ENCODE results near the gene FSD1. TPM values are rescaled to one million over a fixed set of nuclear protein-coding genes. Genes with fewer than 3 reads are reported as not detected.

FSD1 gene
- total and polyA plus RNA-seq, 9 of the 15 experiments (the other 6 are each of a cell fraction or from before 2014, with no cell fraction given), result 0.11 to 1.9 (median 0.94) TPM; not detected in 1

DNA sequence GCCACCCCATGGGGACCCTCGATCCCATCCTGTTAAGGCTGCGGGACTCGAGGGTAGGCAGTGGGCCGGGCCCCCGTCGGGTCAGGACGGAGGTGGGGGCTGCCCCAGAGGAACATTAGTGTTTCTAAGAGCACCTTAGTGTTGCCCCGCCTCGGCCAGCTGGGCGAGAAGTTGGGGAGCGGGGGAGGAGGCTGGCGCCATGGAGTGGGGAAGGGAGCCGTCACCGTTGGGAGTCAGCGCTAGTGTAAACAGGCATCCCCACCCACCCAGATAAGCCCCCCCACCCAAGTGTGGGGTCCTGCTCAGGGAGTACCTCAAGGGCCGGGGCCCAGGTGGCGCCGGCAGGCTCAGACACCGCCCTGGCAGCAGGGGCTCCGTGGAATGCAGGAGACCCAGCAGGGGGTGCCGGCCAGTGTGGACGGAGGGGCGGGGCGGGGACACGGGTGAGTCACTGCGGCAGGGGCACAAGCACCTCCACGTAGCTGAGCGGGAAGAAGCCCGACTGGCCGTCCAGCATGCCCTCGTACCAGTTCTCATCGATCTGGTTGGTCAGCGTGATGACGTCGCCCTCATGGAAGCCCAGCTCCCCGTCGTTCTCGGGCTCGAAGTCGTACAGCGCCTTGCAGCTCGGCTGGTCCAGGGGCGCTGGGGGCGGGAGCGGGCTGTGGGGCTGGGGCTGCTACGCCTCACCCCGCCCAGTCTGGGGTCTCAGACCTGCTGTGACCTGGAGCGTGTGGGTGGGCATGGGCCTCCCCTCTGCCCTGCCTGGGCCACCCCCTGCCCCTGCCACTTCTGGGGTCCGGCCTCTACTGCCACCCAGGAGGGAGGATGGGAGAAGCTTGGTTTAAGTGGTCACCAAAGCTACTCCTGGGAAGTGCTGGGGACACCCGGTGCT lies 57.0 kb downstream of the FSD1 start (continued):
- TF ChIP-seq ZNF318 (IDR thresholded peaks at IDR 0.05; ENCODE audit: borderline replicate concordance in 1 of 2, low read depth in 1 of 2) (no peak), ZNF780A (CRISPR knock-in tag; IDR thresholded peaks at IDR 0.05) (no peak), ZNF133 (CRISPR knock-in tag; IDR thresholded peaks at IDR 0.05) (no peak), HNRNPH1 (optimal IDR thresholded peaks at IDR 0.05; ENCODE audit: low read depth, low read length) (no peak), USF1 (CRISPR knock-in tag; IDR thresholded peaks at IDR 0.05) (no peak), PRPF4 (IDR thresholded peaks at IDR 0.05; ENCODE audit: insufficient read depth, low read depth, low read length, poor library complexity, severe bottlenecking) (no peak), ELF1 (tag; IDR thresholded peaks at IDR 0.05) (no peak), CREM (IDR thresholded peaks at IDR 0.05; ENCODE audit: low read depth) (no peak), MNT (conservative IDR thresholded peaks at IDR 0.05) (no peak), C11orf30 (IDR thresholded peaks at IDR 0.05; ENCODE audit: low read depth) (no peak), SPI1 (IDR thresholded peaks at IDR 0.05; ENCODE audit: borderline replicate concordance, low read depth, low read length) (no peak)
- TF ChIP-seq, protein P1, sequence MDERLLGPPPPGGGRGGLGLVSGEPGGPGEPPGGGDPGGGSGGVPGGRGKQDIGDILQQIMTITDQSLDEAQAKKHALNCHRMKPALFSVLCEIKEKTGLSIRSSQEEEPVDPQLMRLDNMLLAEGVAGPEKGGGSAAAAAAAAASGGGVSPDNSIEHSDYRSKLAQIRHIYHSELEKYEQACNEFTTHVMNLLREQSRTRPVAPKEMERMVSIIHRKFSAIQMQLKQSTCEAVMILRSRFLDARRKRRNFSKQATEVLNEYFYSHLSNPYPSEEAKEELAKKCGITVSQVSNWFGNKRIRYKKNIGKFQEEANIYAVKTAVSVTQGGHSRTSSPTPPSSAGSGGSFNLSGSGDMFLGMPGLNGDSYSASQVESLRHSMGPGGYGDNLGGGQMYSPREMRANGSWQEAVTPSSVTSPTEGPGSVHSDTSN (CRISPR knock-in tag; IDR thresholded peaks at IDR 0.05; ENCODE audit: low read depth), result no peak
- TF ChIP-seq, protein P1 (tag; conservative IDR thresholded peaks at IDR 0.05; ENCODE audit: low read depth), result no peak
